HCT116 (cell line): ENCODE data around the gene RPAP3. TPM values are rescaled to one million over a fixed set of nuclear protein-coding genes. Genes with fewer than 3 reads are reported as not detected.
A peak's percentile ranks its signal among the peaks of the same experiment; 100 is the strongest.

ENCODE experiments used
- ATAC-seq: fragments of 200-7000 bp; cut with Tn5 transposase; 2 replicates; pipeline ENCODE4 v1.9.1; 2020; ENCODE audit warnings: mild to moderate bottlenecking, moderate library complexity
- BruUV-seq: library from RNA; stranded (reverse); fragments of 400-500 nt; replicated peaks from 2 replicates; lab custom pipeline; 2021; lab: Mats Ljungman, UMichigan
- CTCF ChIA-PET: fragments of 300-600 bp; sonication (Branson Sonifier 250); formaldehyde crosslinking; loops from one replicate; lab custom pipeline; 2021; ENCODE audit warnings: antibody characterized with exemption; lab: Charles Lee
- POLR2A ChIA-PET: fragments of 300-600, 350-600 bp; sonication (Branson Sonifier 250); formaldehyde crosslinking; loops from one replicate; lab custom pipeline; 2021; ENCODE audit warnings: antibody characterized with exemption; lab: Charles Lee
- RAD21 ChIA-PET, 2 experiments: fragments of 300-600 bp; sonication (Branson Sonifier 250); formaldehyde crosslinking; loops; one replicate each; lab custom pipeline; 2023; ENCODE audit warnings: low total read pairs in 2 of 2; ENCODE audit not compliant: uncharacterized antibody in 2 of 2, unreplicated experiment in 2 of 2, low non-redundant PET in 1 of 2; lab: Charles Lee
- DNase-seq: peaks from one replicate; pipeline ENCODE4 v3.0.0-alpha.2; 2010; ENCODE audit warnings: low read depth, low spot score
- H2AFZ ChIP-seq: fragments of 200-600 bp; shearing (Covaris generic), sonication (generic); 2 replicates; pipeline ENCODE4 v1.6.1; 2017; ENCODE audit warnings: low read depth, mixed run types, mixed read lengths, antibody characterized with exemption, low read length; ENCODE audit not compliant: poor library complexity, severe bottlenecking
- H3K27ac ChIP-seq: 2 replicates; pipeline ENCODE4 v1.5.1; 2012; ENCODE audit warnings: low read depth, low read length
- H3K27me3 ChIP-seq: fragments of 200-600 bp; sonication (generic); 2 replicates; pipeline ENCODE4 v1.6.1; 2016; ENCODE audit warnings: mixed run types, low read length, mixed read lengths; ENCODE audit not compliant: insufficient read depth
- H3K36me3 ChIP-seq, 2 experiments: fragments of 200-500 bp in 1 of 2; fragments of 200-600 bp in 1 of 2; sonication (Bioruptor generic) in 1 of 2; sonication (generic) in 1 of 2; 2 replicates each; pipeline versions ENCODE4 v1.5.1 to v1.6.1; 2014 to 2016; ENCODE audit warnings: low read length in 2 of 2, inconsistent platforms in 1 of 2, mixed read lengths in 1 of 2, mixed run types in 1 of 2; ENCODE audit not compliant: insufficient read depth in 2 of 2, control insufficient read depth in 1 of 2
- H3K4me1 ChIP-seq, 2 experiments: fragments of 200-600 bp in 1 of 2; sonication (generic) in 1 of 2; 2 replicates each; pipeline versions ENCODE4 v1.5.1 to v1.6.1; 2012 to 2017; ENCODE audit warnings: low read length in 2 of 2, inconsistent platforms in 1 of 2, mild to moderate bottlenecking in 1 of 2, mixed read lengths in 1 of 2, mixed run types in 1 of 2, moderate library complexity in 1 of 2; ENCODE audit not compliant: insufficient read depth in 2 of 2, control insufficient read depth in 1 of 2
- H3K4me2 ChIP-seq: fragments of 200-600 bp; sonication (generic); 2 replicates; pipeline ENCODE4 v1.6.1; 2017; ENCODE audit warnings: mixed run types, low read length, mixed read lengths
- H3K4me3 ChIP-seq, 2 experiments: fragments of 200-600 bp in 1 of 2; sonication (generic) in 1 of 2; replicated peaks in 1 of 2; 2 replicates each; pipeline ENCODE4 v1.5.1; 2011 to 2016; ENCODE audit warnings: low read length in 2 of 2, control low read depth in 1 of 2, low read depth in 1 of 2, mild to moderate bottlenecking in 1 of 2, mixed read lengths in 1 of 2, mixed run types in 1 of 2
- H3K79me2 ChIP-seq: fragments of 200-600 bp; sonication (generic); 2 replicates; pipeline ENCODE4 v1.6.1; 2017; ENCODE audit warnings: mild to moderate bottlenecking, mixed run types, low read length, moderate library complexity, mixed read lengths; ENCODE audit not compliant: insufficient read depth
- H3K9ac ChIP-seq: fragments of 200-600 bp; sonication (generic); 2 replicates; pipeline ENCODE4 v1.6.1; 2016; ENCODE audit warnings: low read length, mixed read lengths
- H3K9me2 ChIP-seq: fragments of 200-600 bp; sonication (generic), shearing (Covaris generic); 2 replicates; pipeline ENCODE4 v1.6.1; 2017; ENCODE audit warnings: mixed run types, mild to moderate bottlenecking, moderate library complexity; ENCODE audit not compliant: insufficient read depth
- H3K9me3 ChIP-seq, 2 experiments: fragments of 200-500 bp in 1 of 2; fragments of 200-600 bp in 1 of 2; sonication (Bioruptor generic) in 1 of 2; sonication (generic) in 1 of 2; 2 replicates each; pipeline ENCODE4 v1.6.1; 2014 to 2017; ENCODE audit warnings: low read length in 2 of 2, mixed read lengths in 2 of 2, inconsistent platforms in 1 of 2, low read depth in 1 of 2, mild to moderate bottlenecking in 1 of 2, mixed run types in 1 of 2, moderate library complexity in 1 of 2; ENCODE audit not compliant: control insufficient read depth in 1 of 2, insufficient read depth in 1 of 2
- H4K20me1 ChIP-seq: fragments of 200-600 bp; sonication (generic), shearing (Covaris generic); 2 replicates; pipeline ENCODE4 v1.6.1; 2017; ENCODE audit warnings: mixed run types, mild to moderate bottlenecking, moderate library complexity; ENCODE audit not compliant: insufficient read depth
- ATF3 ChIP-seq: IDR thresholded peaks from 2 replicates; pipeline ENCODE4 v1.6.1; 2012
- CEBPB ChIP-seq: IDR thresholded peaks from 2 replicates; pipeline ENCODE4 v1.6.1; 2012; ENCODE audit warnings: low read depth
- ELF1 ChIP-seq: IDR thresholded peaks from 2 replicates; pipeline ENCODE4 v1.6.1; 2012; ENCODE audit warnings: low read depth, borderline replicate concordance
- FOSL1 ChIP-seq: IDR thresholded peaks from 2 replicates; pipeline ENCODE4 v1.6.1; 2012; ENCODE audit warnings: low read depth
- JUND ChIP-seq: IDR thresholded peaks from 2 replicates; pipeline ENCODE4 v1.6.1; 2012
- RAD21 ChIP-seq: IDR thresholded peaks from 2 replicates; pipeline ENCODE4 v1.6.1; 2012; ENCODE audit warnings: low read depth, mild to moderate bottlenecking
- REST ChIP-seq: IDR thresholded peaks from 2 replicates; pipeline ENCODE4 v1.6.1; 2012; ENCODE audit warnings: low read depth
- SIN3A ChIP-seq: IDR thresholded peaks from 2 replicates; pipeline ENCODE4 v1.6.1; 2012; ENCODE audit warnings: low read depth
- SRF ChIP-seq: IDR thresholded peaks from 2 replicates; pipeline ENCODE4 v1.6.1; 2012; ENCODE audit warnings: low read depth
- TCF7L2 ChIP-seq: IDR thresholded peaks from 2 replicates; pipeline ENCODE4 v1.7.0; 2011; ENCODE audit warnings: borderline replicate concordance, inconsistent platforms; ENCODE audit not compliant: insufficient read depth, insufficient read length; ENCODE audit errors: extremely low read depth
- YY1 ChIP-seq: IDR thresholded peaks from 2 replicates; pipeline ENCODE4 v1.6.1; 2011; ENCODE audit warnings: low read length, low read depth, moderate library complexity, mild to moderate bottlenecking; ENCODE audit not compliant: insufficient replicate concordance; ENCODE audit errors: extremely low read depth
- ZFX ChIP-seq: fragments of 450-650 bp; IDR thresholded peaks from 2 replicates; pipeline ENCODE4 v1.6.1; 2017
- ZNF274 ChIP-seq: fragments of 200-500 bp; sonication (Bioruptor generic); IDR thresholded peaks from 2 replicates; pipeline ENCODE4 v1.6.1; 2014; ENCODE audit warnings: mild to moderate bottlenecking, low read depth, low read length, inconsistent platforms
- intact Hi-C: fragments of 100-400 bp; cut with micrococcal nuclease; formaldehyde crosslinking; loops from 2 replicates; pipeline ENCODE4 v1.10.0; 2022
- total RNA-seq: library from RNA; stranded (reverse); gene quantifications from one replicate; pipeline ENCODE4 v1.2.1, GENCODE V29; 2021; ENCODE audit not compliant: unreplicated experiment

The RPAP3 gene
- total RNA-seq, 1 experiment from 2014 or later = 48.3 TPM

GRCh38 chr12:47739979-47740378, 34.1 kb upstream of the RPAP3 start:
- intact Hi-C loops = no loop called here
- DNase-seq (no peak), ATAC-seq (no peak)
- POLR2A ChIA-PET = no interaction called here
- H3K9me3 ChIP-seq = no peaks in the 10 kb centered on the region
- H3K36me3 ChIP-seq = no peaks in the 10 kb centered on the region
- no peak overlapping the region for H3K9ac ChIP-seq
- H3K27me3 ChIP-seq = no peaks in the 10 kb centered on the region
- TF ChIP-seq YY1 (no peak), ATF3 (no peak), FOSL1 (no peak), ZNF274 (no peak), RAD21 (no peak), CEBPB (no peak), TCF7L2 (peak; percentile 14), SRF (no peak)
- RAD21 ChIA-PET = interaction anchor here in 1 of 2 experiments (1.6 to 5.5 kb wide), 3 partner anchors 25 to 98 kb away, joined by 3 to 61 read pairs (median 15); no protein-coding TSS in a partner anchor
- H4K20me1 ChIP-seq = no peaks in the 10 kb centered on the region
- H3K79me2 ChIP-seq = no peaks in the 10 kb centered on the region
- H3K4me1 ChIP-seq = peaks cover 29 to 48% of the 10 kb centered on the region in 2 experiments
- no peak overlapping the region for H3K4me3 ChIP-seq
- no peak overlapping the region for H3K4me2 ChIP-seq
- no peak overlapping the region for H2AFZ ChIP-seq
- CTCF ChIA-PET = interaction anchor here (0.8 to 6.2 kb wide), 4 partner anchors 16 to 99 kb away, joined by 3 to 197 read pairs (median 120); partner anchors contain the start of gene RAPGEF3
- BruUV-seq = no TSS peak
- H3K9me2 ChIP-seq = no peaks in the 10 kb centered on the region
- no peak overlapping the region for H3K27ac ChIP-seq

- Histone ChIP-seq H3K9me3 (no peaks in the 10 kb centered on the region), H4K20me1 (no peaks in the 10 kb centered on the region), H3K9me2 (no peaks in the 10 kb centered on the region), H3K4me2 (no peak overlapping the region), H2AFZ (no peak overlapping the region), H3K27me3 (no peaks in the 10 kb centered on the region), H3K9ac (no peak overlapping the region), H3K79me2 (no peaks in the 10 kb centered on the region), H3K27ac (no peak overlapping the region), H3K4me1 (peaks cover 28 to 46% of the 10 kb centered on the region in 2 experiments), H3K36me3 (no peaks in the 10 kb centered on the region), H3K4me3 (no peak overlapping the region)
- no peak for TF ChIP-seq RAD21
- TF ChIP-seq SIN3A = no peak
- no peak for TF ChIP-seq REST
- no peak for TF ChIP-seq JUND
- TF ChIP-seq CEBPB = no peak
- no peak for TF ChIP-seq SRF
- TF ChIP-seq ELF1 = no peak
- no peak for TF ChIP-seq TCF7L2
- TF ChIP-seq ZFX = no peak
- DNase-seq = no peak
- intact Hi-C loops = no loop called here
- BruUV-seq = no TSS peak
- ATAC-seq = no peak
- ChIA-PET POLR2A (no interaction called here), RAD21 (no interaction called here), CTCF (interaction anchor here (6.2 kb wide), 1 partner anchor 100 kb away, joined by 164 read pairs; no protein-coding TSS in a partner anchor)
Observed at GRCh38 chr12:47739297-47739696, 33.5 kb upstream of the RPAP3 start.
